SU-DHL-6 (cell line): ENCODE results near the gene C22orf42.

Source experiments
- EZH2phosphoT487 ChIP-seq: fragments of 200-600 bp; sonication (generic), shearing (Covaris generic); conservative IDR thresholded peaks from 2 replicates; pipeline ENCODE4 v1.6.1; 2018; ENCODE audit warnings: mild to moderate bottlenecking, antibody characterized with exemption, low read length, moderate library complexity, mixed read lengths
- TF ChIP-seq, protein P1 (sequence below): fragments of 200-600 bp; sonication (generic); IDR thresholded peaks from one replicate; pipeline ENCODE4 v1.5.1; 2017; ENCODE audit warnings: antibody characterized with exemption, mild to moderate bottlenecking, low read length, moderate library complexity; ENCODE audit not compliant: insufficient read depth, poor library complexity, severe bottlenecking

GRCh38 chr22:32132783-32133182 is 26.3 kb downstream of the C22orf42 start:
- TF ChIP-seq, protein P1, sequence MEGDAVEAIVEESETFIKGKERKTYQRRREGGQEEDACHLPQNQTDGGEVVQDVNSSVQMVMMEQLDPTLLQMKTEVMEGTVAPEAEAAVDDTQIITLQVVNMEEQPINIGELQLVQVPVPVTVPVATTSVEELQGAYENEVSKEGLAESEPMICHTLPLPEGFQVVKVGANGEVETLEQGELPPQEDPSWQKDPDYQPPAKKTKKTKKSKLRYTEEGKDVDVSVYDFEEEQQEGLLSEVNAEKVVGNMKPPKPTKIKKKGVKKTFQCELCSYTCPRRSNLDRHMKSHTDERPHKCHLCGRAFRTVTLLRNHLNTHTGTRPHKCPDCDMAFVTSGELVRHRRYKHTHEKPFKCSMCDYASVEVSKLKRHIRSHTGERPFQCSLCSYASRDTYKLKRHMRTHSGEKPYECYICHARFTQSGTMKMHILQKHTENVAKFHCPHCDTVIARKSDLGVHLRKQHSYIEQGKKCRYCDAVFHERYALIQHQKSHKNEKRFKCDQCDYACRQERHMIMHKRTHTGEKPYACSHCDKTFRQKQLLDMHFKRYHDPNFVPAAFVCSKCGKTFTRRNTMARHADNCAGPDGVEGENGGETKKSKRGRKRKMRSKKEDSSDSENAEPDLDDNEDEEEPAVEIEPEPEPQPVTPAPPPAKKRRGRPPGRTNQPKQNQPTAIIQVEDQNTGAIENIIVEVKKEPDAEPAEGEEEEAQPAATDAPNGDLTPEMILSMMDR, result no peak
- no peak for TF ChIP-seq EZH2phosphoT487
